Endothelial cell of umbilical vein (primary cell): ENCODE data around the gene PCDHB9. TPM values are rescaled to one million over a fixed set of nuclear protein-coding genes. Genes with fewer than 3 reads are reported as not detected.
"Not testable (repeated sequence)": the region's sequence is repeated elsewhere in the genome, so short reads cannot be mapped to it uniquely, and the experiment has no call there.

Source experiments
- BruUV-seq: library from RNA; stranded (reverse); fragments of 400-500 nt; replicated peaks from 2 replicates; lab custom pipeline; 2021; lab: Mats Ljungman, UMichigan
- CTCF ChIA-PET: fragments of 300-600, 350-600 bp; sonication (Branson Sonifier 250); formaldehyde crosslinking; loops from one replicate; lab custom pipeline; 2021; ENCODE audit warnings: antibody characterized with exemption, inconsistent platforms; lab: Charles Lee
- POLR2A ChIA-PET: fragments of 300-600, 350-600 bp; sonication (Branson Sonifier 250); formaldehyde crosslinking; loops from one replicate; lab custom pipeline; 2021; ENCODE audit warnings: antibody characterized with exemption, inconsistent platforms; lab: Charles Lee
- DNase-seq: peaks from one replicate; pipeline ENCODE4 v3.0.0-alpha.2; 2011; ENCODE audit warnings: low read depth, low spot score
- FAIRE-seq: peaks from 2 replicates; lab custom pipeline; 2011; peaks lifted over from hg19 to GRCh38; lab: Jason Lieb, UNC
- H2AFZ ChIP-seq: 2 replicates; pipeline ENCODE4 v1.6.0; 2012; ENCODE audit warnings: low read depth, low read length, control low read depth, inconsistent platforms
- H3K27ac ChIP-seq: 2 replicates; pipeline ENCODE4 v1.5.1; 2011; ENCODE audit warnings: low read depth, mild to moderate bottlenecking, control low read depth, low read length, moderate library complexity; ENCODE audit not compliant: insufficient read depth
- H3K27me3 ChIP-seq, 2 experiments: 2 replicates each; pipeline versions ENCODE4 v1.6.0 to v1.6.1; 2011; ENCODE audit warnings: low read length in 2 of 2, mixed read lengths in 1 of 2; ENCODE audit not compliant: control insufficient read depth in 2 of 2, insufficient read depth in 2 of 2
- H3K36me3 ChIP-seq, 2 experiments: 2 replicates in 1 of 2; 3 replicates in 1 of 2; pipeline ENCODE4 v1.5.1; 2011; ENCODE audit warnings: low read length in 2 of 2, mild to moderate bottlenecking in 1 of 2, moderate library complexity in 1 of 2; ENCODE audit not compliant: control insufficient read depth in 2 of 2, insufficient read depth in 2 of 2; ENCODE audit errors: extremely low read depth in 1 of 2
- H3K4me1 ChIP-seq: 3 replicates; pipeline ENCODE4 v1.5.1; 2011; ENCODE audit warnings: mild to moderate bottlenecking, low read length; ENCODE audit not compliant: control insufficient read depth, insufficient read depth; ENCODE audit errors: extremely low read depth
- H3K4me2 ChIP-seq: 2 replicates; pipeline ENCODE4 v1.6.1; 2011; ENCODE audit warnings: low read length, control low read depth, mixed read lengths; ENCODE audit not compliant: insufficient read depth
- H3K4me3 ChIP-seq, 3 experiments: fragments of 200-600 bp in 1 of 3; sonication (generic), shearing (Covaris generic) in 1 of 3; replicated peaks in 1 of 3; 2 replicates each; pipeline ENCODE4 v1.5.1; 2011 to 2016; ENCODE audit warnings: control low read depth in 3 of 3, low read length in 3 of 3, mild to moderate bottlenecking in 2 of 3, inconsistent platforms in 1 of 3, low read depth in 1 of 3, moderate library complexity in 1 of 3; ENCODE audit not compliant: insufficient read depth in 1 of 3
- H3K79me2 ChIP-seq: 2 replicates; pipeline ENCODE4 v1.6.0; 2012; ENCODE audit warnings: low read length, inconsistent platforms; ENCODE audit not compliant: control insufficient read depth, insufficient read depth
- H3K9ac ChIP-seq: replicated peaks from 2 replicates; pipeline ENCODE3; 2011; ENCODE audit warnings: low read length, control low read depth; ENCODE audit not compliant: insufficient read depth; ENCODE audit errors: extremely low read depth
- H3K9me1 ChIP-seq: replicated peaks from 3 replicates; pipeline ENCODE4 v1.6.0; 2011; ENCODE audit warnings: mild to moderate bottlenecking, low read length; ENCODE audit not compliant: control insufficient read depth, insufficient read depth; ENCODE audit errors: extremely low read depth
- H3K9me3 ChIP-seq: replicated peaks from 2 replicates; pipeline ENCODE4 v1.5.1; 2012; ENCODE audit warnings: low read length, inconsistent platforms; ENCODE audit not compliant: control insufficient read depth, insufficient read depth
- H4K20me1 ChIP-seq: replicated peaks from 2 replicates; pipeline ENCODE3; 2011; ENCODE audit warnings: mild to moderate bottlenecking, low read length; ENCODE audit not compliant: control insufficient read depth, insufficient read depth; ENCODE audit errors: extremely low read depth
- CTCF ChIP-seq, 2 donors: IDR thresholded peaks; 1 replicate in 1 of 2; 2 replicates in 1 of 2; pipeline ENCODE4 v1.5.1; 2011; ENCODE audit warnings: low read length in 2 of 2, mild to moderate bottlenecking in 2 of 2, moderate library complexity in 2 of 2, control low read depth in 1 of 2, inconsistent platforms in 1 of 2, low read depth in 1 of 2; ENCODE audit not compliant: insufficient read depth in 1 of 2; ENCODE audit errors: extremely low read depth in 1 of 2
- EZH2 ChIP-seq: IDR thresholded peaks from 2 replicates; pipeline ENCODE4 v1.6.1; 2012; ENCODE audit warnings: borderline replicate concordance, low read depth, mild to moderate bottlenecking, moderate library complexity, low read length, inconsistent platforms; ENCODE audit not compliant: severe bottlenecking
- FOS ChIP-seq: IDR thresholded peaks from 2 replicates; pipeline ENCODE4 v1.6.1; 2011; ENCODE audit warnings: mild to moderate bottlenecking, low read length, moderate library complexity, borderline replicate concordance; ENCODE audit not compliant: insufficient read depth
- GATA2 ChIP-seq: IDR thresholded peaks from 2 replicates; pipeline ENCODE4 v1.7.0; 2011; ENCODE audit warnings: low read depth, mild to moderate bottlenecking, moderate library complexity, mixed read lengths, low read length; ENCODE audit not compliant: insufficient read length, insufficient read depth
- JUN ChIP-seq: IDR thresholded peaks from 2 replicates; pipeline ENCODE4 v1.6.1; 2011; ENCODE audit warnings: borderline replicate concordance, low read depth; ENCODE audit not compliant: insufficient read length, insufficient read depth
- MAX ChIP-seq: IDR thresholded peaks from 2 replicates; pipeline ENCODE4 v1.6.1; 2011; ENCODE audit not compliant: insufficient read depth, insufficient read length
- MYC ChIP-seq: IDR thresholded peaks from one replicate; pipeline ENCODE4 v1.6.1; 2011; ENCODE audit warnings: mild to moderate bottlenecking, low read depth, low read length
- POLR2A ChIP-seq: IDR thresholded peaks from 2 replicates; pipeline ENCODE4 v1.6.1; 2012; ENCODE audit warnings: low read depth, mild to moderate bottlenecking, control low read depth, low read length
- POLR2AphosphoS5 ChIP-seq: IDR thresholded peaks from 2 replicates; pipeline ENCODE4 v1.6.1; 2012; ENCODE audit warnings: low read depth, mild to moderate bottlenecking, control low read depth, low read length, moderate library complexity; ENCODE audit not compliant: insufficient read depth
- dilution Hi-C: fragments of 300-500 bp; cut with MboI; formaldehyde crosslinking; loops from one replicate; pipeline ENCODE4 v1.15.0; 2019; ENCODE audit warnings: low sequenced_read_pairs; ENCODE audit not compliant: extremely low pct_ligation_motif_present
- intact Hi-C: fragments of 100-400 bp; cut with micrococcal nuclease; formaldehyde crosslinking; loops from one replicate; pipeline ENCODE4 v1.10.0; 2022
- polyA plus RNA-seq, 4 experiments: library from polyadenylated mRNA; depleted of rRNA in 3 of 4; stranded (reverse) in 3 of 4; unstranded in 1 of 4; fragments of >200 nt; gene quantifications; 2 replicates each; pipeline versions ENCODE4 v1.2.1 to v1.2.3, GENCODE V29; 2011 to 2012; ENCODE audit warnings: missing spikeins in 1 of 4
- total RNA-seq: library from RNA; stranded (reverse); gene quantifications from 2 replicates; pipeline ENCODE4 v1.2.3, GENCODE V29; 2021

PCDHB9 gene
- total and polyA plus RNA-seq, 2 donors (not counting 3 experiments of a cell fraction or from before 2014, with no cell fraction given) = 0.14 to 0.20 TPM

- Histone ChIP-seq H3K79me2 (no peaks in the 10 kb centered on the region), H3K27me3 (no peaks in the 10 kb centered on the region), H3K9me3 (no peaks in the 10 kb centered on the region), H3K4me1 (no peaks in the 10 kb centered on the region), H3K4me3 (no peak overlapping the region), H3K36me3 (no peaks in the 10 kb centered on the region), H3K9ac (no peak overlapping the region), H3K27ac (no peak overlapping the region), H4K20me1 (no peaks in the 10 kb centered on the region), H2AFZ (no peak overlapping the region), H3K9me1 (no peaks in the 10 kb centered on the region), H3K4me2 (no peak overlapping the region)
- FAIRE-seq (no peak), DNase-seq (no peak)
- ChIA-PET POLR2A (no interaction called here), CTCF (no interaction called here)
- no peak for TF ChIP-seq EZH2
- TF ChIP-seq MAX = no peak
- TF ChIP-seq FOS = no peak
- no peak for TF ChIP-seq POLR2AphosphoS5
- no peak for TF ChIP-seq JUN
- TF ChIP-seq POLR2A = no peak
- no peak for TF ChIP-seq GATA2
- TF ChIP-seq MYC = no peak
- no peak for TF ChIP-seq CTCF (IDR thresholded peaks at IDR 0.05; ENCODE audit: extremely low read depth in 1 of 2, insufficient read depth in 1 of 2, low read depth in 1 of 2, low read length in 2 of 2)
- no TSS peak for BruUV-seq
- intact Hi-C loops = no loop called here
- dilution Hi-C loops = no loop called here
Measured at GRCh38 chr5:141150993-141151325, 36.0 kb upstream of the PCDHB9 start.

DNA sequence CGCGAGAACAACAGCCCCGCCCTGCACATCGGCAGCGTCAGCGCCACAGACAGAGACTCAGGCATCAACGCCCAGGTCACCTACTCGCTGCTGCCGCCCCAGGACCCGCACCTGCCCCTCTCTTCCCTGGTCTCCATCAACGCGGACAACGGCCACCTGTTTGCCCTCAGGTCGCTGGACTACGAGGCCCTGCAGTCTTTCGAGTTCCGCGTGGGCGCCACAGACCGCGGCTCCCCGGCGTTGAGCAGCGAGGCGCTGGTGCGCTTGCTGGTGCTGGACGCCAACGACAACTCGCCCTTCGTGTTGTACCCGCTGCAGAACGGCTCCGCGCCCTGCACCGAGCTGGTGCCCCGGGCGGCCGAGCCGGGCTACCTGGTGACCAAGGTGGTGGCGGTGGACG is 35.3 kb upstream of the PCDHB9 start:
- POLR2A ChIA-PET, H3K4me3 ChIP-seq, H3K36me3 ChIP-seq, H3K4me2 ChIP-seq, H3K27ac ChIP-seq, H3K9me1 ChIP-seq, H3K27me3 ChIP-seq, FAIRE-seq, H4K20me1 ChIP-seq, CTCF ChIA-PET, H2AFZ ChIP-seq, BruUV-seq, dilution Hi-C loops, H3K9me3 ChIP-seq, DNase-seq, intact Hi-C loops, H3K4me1 ChIP-seq, H3K9ac ChIP-seq, H3K79me2 ChIP-seq: not testable (repeated sequence)

DNA sequence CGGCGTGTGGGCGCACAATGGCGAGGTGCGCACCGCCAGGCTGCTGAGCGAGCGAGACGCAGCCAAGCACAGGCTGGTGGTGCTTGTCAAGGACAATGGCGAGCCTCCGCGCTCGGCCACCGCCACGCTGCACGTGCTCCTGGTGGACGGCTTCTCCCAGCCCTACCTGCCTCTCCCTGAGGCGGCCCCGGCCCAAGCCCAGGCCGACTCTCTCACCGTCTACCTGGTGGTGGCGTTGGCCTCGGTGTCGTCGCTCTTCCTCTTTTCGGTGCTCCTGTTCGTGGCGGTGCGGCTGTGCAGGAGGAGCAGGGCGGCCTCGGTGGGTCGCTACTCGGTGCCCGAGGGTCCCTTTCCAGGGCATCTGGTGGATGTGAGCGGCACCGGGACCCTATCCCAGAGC is 34.9 kb upstream of the PCDHB9 start:
- BruUV-seq, H2AFZ ChIP-seq, H3K4me3 ChIP-seq, FAIRE-seq, H3K4me2 ChIP-seq, H3K9me3 ChIP-seq, H3K27ac ChIP-seq, CTCF ChIA-PET, H3K4me1 ChIP-seq, H3K36me3 ChIP-seq, intact Hi-C loops, DNase-seq, POLR2A ChIA-PET, H3K79me2 ChIP-seq, H4K20me1 ChIP-seq, H3K27me3 ChIP-seq, H3K9me1 ChIP-seq, H3K9ac ChIP-seq, dilution Hi-C loops: not testable (repeated sequence)
